ENCODE data around the gene STK10.

The STK10 gene

DNA sequence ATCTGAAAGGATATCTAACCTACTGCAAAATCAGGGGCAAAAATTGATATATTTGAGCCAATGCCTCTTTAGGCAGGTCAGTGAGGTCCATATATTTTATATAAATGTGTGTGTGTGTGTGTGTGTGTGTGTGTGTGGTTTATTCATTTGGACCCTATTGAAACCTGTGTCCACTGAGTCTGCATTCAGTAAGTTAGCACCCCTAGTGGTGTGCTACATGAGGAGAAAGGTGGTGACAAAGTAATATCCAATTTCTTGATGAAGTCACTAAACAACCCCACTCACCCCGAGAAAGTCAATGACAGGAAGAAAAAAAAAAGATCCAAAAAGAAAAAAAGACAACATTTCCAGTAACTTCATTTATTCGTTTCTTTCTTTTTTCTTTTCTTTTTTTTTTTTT lies 185.7 kb downstream of the STK10 start:
- TF ChIP-seq, protein P1, sequence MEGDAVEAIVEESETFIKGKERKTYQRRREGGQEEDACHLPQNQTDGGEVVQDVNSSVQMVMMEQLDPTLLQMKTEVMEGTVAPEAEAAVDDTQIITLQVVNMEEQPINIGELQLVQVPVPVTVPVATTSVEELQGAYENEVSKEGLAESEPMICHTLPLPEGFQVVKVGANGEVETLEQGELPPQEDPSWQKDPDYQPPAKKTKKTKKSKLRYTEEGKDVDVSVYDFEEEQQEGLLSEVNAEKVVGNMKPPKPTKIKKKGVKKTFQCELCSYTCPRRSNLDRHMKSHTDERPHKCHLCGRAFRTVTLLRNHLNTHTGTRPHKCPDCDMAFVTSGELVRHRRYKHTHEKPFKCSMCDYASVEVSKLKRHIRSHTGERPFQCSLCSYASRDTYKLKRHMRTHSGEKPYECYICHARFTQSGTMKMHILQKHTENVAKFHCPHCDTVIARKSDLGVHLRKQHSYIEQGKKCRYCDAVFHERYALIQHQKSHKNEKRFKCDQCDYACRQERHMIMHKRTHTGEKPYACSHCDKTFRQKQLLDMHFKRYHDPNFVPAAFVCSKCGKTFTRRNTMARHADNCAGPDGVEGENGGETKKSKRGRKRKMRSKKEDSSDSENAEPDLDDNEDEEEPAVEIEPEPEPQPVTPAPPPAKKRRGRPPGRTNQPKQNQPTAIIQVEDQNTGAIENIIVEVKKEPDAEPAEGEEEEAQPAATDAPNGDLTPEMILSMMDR (IDR thresholded peaks at IDR 0.05; ENCODE audit: low read depth, low read length), result peak; percentile 12; the same call in 1 of the 2 replicates
- no peak overlapping the region for H3K4me3 ChIP-seq (ENCODE audit: low read depth, low read length)

DNA sequence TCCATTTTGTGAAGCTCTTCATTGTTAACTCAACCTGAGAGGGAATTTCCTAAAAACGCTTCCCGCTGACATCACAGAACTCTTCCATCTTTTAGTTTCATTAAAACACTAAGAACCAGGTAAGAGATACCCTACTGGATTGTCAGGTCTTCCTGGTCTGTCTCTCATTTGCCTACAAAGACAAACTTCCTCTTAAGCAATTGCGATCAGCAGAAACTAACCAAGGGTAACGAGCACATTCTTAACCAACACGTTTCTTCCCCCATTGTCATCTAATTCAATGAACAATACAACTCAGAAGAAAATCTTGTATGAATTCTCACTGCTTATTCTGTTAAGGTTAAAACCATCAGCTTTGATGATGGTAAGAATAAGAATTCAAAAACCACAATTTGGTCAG lies 188.1 kb downstream of the STK10 start:
- H3K4me3 ChIP-seq (ENCODE audit: low read depth, low read length), result no peak overlapping the region
- TF ChIP-seq, protein P1 (IDR thresholded peaks at IDR 0.05; ENCODE audit: low read depth, low read length), result no peak

- TF ChIP-seq, protein P1 (IDR thresholded peaks at IDR 0.05; ENCODE audit: low read depth, low read length), result no peak
These were observed 188.9 kb downstream of the STK10 start for GRCh38 chr5:171999100-171999499.

DNA sequence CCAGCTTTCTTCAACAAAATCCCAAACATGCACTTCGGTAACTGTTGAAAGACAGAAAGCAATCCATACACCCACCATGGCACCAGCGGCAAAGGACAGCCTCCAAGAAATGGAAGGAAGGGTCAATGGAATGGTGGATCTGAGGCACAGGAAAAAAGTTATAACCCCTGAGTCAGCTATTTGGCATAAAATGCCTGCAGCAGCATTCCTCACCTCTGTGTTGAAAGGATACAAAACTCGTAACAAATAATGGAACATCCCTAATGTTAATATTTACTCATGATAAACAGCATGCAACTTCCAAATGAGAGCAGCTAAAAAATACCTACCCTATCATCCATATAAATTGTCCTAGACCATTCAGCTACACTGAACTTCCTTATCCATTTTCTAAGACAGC lies 191.0 kb downstream of the STK10 start:
- H3K4me3 ChIP-seq (ENCODE audit: low read depth, low read length), result no peak overlapping the region
- TF ChIP-seq, protein P1 (IDR thresholded peaks at IDR 0.05; ENCODE audit: low read depth, low read length), result no peak

More at GRCh38 chr5:171999100-171999499, 188.9 kb downstream of the STK10 start:
- H3K4me3 ChIP-seq (ENCODE audit: low read depth, low read length), result no peak overlapping the region

- no peak overlapping the region for H3K4me3 ChIP-seq (ENCODE audit: low read depth, low read length)
- TF ChIP-seq, protein P1 (IDR thresholded peaks at IDR 0.05; ENCODE audit: low read depth, low read length), result no peak
These were observed 195.2 kb downstream of the STK10 start for GRCh38 chr5:171992813-171993212.

DNA sequence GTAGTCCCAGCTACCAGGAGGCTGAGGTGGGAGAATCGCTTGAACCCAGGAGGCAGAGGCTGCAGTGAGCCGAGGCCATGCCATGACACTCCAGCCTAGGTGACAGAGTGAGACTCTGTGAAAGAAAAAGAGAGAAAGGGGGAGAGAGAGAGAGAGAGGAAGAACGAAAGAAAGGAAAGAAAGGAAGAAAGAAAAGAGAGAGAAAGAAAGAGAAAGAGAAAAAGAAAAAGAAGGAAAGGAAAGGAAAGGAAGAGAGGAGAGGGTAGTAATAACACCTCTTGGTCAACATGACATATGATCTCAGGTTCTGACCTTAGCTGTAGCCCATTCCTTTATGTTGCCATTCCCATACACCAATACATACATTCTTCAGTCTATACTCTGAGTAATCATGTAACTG lies 195.7 kb downstream of the STK10 start:
- TF ChIP-seq, protein P1 (IDR thresholded peaks at IDR 0.05; ENCODE audit: low read depth, low read length), result no peak
- no peak overlapping the region for H3K4me3 ChIP-seq (ENCODE audit: low read depth, low read length)

All from WI38 (cell line).